Measurements from ENCODE around the gene APOBEC3G. TPM values are rescaled to one million over a fixed set of nuclear protein-coding genes. Genes with fewer than 3 reads are reported as not detected.
"Not testable (repeated sequence)": the region's sequence is repeated elsewhere in the genome, so short reads cannot be mapped to it uniquely, and the experiment has no call there.

APOBEC3G gene
- total RNA-seq (2021): 9.5 and 14.0 TPM in 2 replicates
- Bru-seq, nascent RNA: percentile 41 among the genes with signal in this experiment
- BruChase-seq, experiment 1, labeled RNA remaining after a 2-hour chase: percentile 44 among the genes with signal in this experiment
- percentile 54 among the genes with signal in this experiment for BruChase-seq, experiment 2, labeled RNA remaining after a 6-hour chase
- long read RNA-seq, transcript APOBEC3G-201 (8 exons, 1,834 nt): major isoform, 28 of 59 reads
- long read RNA-seq, partial matches to known transcripts: 28 of 59 reads
- long read RNA-seq, other reads (novel, unspliced or antisense): 3 of 59 reads

GRCh38 chr22:39077026-39077840 lies at the start of gene APOBEC3G:
Gene APOBEC3G, plus strand, starts transcription at chr22:39077275. Its CDS starts 87 bp downstream, at chr22:39077362.
- CTCF ChIA-PET: interaction anchor here (0.6 kb wide), 1 partner anchor 14 kb away, joined by 3 read pairs; no protein-coding TSS in a partner anchor
- H3K4me3 ChIP-seq; POLR2A ChIA-PET (ENCODE audit: unreplicated experiment): not testable (repeated sequence)

GRCh38 chr22:39027717-39028116 lies 49.4 kb upstream of the APOBEC3G start:
- no TSS peak for BruUV-seq (replicated peaks)
- POLR2A ChIA-PET (ENCODE audit: unreplicated experiment): no interaction called here
- no peaks in the 10 kb centered on the region for H3K27me3 ChIP-seq (ENCODE audit: insufficient read depth, low read depth)
- no peaks in the 10 kb centered on the region for H3K36me3 ChIP-seq (ENCODE audit: low read depth)
- H3K4me2 ChIP-seq: no peak overlapping the region
- peaks cover 7% of the 10 kb centered on the region; the same call in 1 of the 2 replicates for H3K4me1 ChIP-seq (replicated peaks; ENCODE audit: insufficient read depth)
- DNase-seq: no peak
- H3K9me3 ChIP-seq (ENCODE audit: insufficient read depth, low read depth): no peaks in the 10 kb centered on the region
- no peak overlapping the region for H3K4me3 ChIP-seq
- TF ChIP-seq CTCF (conservative IDR thresholded peaks at IDR 0.05) (no peak), EZH2 (IDR thresholded peaks at IDR 0.05; ENCODE audit: low read depth) (no peak)
- CTCF ChIA-PET: no interaction called here
- H4K20me1 ChIP-seq (ENCODE audit: insufficient read depth): no peaks in the 10 kb centered on the region
- intact Hi-C loops (cut with micrococcal nuclease; ENCODE audit: unreplicated experiment): no loop called here
- no peak overlapping the region for H3K27ac ChIP-seq
- no peaks in the 10 kb centered on the region; the same call in 1 of the 2 replicates for H3F3A ChIP-seq (ENCODE audit: insufficient read depth, low read depth)
- H2AFZ ChIP-seq: no peak overlapping the region
- H3K9me2 ChIP-seq (ENCODE audit: insufficient read depth): no peaks in the 10 kb centered on the region
- no peaks in the 10 kb centered on the region for H3K79me2 ChIP-seq (ENCODE audit: low read depth)

More at GRCh38 chr22:39077026-39077840, at the start of gene APOBEC3G:
- H4K20me1 ChIP-seq (ENCODE audit: insufficient read depth); H3K27me3 ChIP-seq (ENCODE audit: insufficient read depth, low read depth); intact Hi-C loops (cut with micrococcal nuclease; ENCODE audit: unreplicated experiment); H3K27ac ChIP-seq; H3K9me3 ChIP-seq (ENCODE audit: insufficient read depth, low read depth); H3K79me2 ChIP-seq (ENCODE audit: low read depth); H3K36me3 ChIP-seq (ENCODE audit: low read depth); H3K4me1 ChIP-seq (replicated peaks; ENCODE audit: insufficient read depth); H3F3A ChIP-seq (ENCODE audit: insufficient read depth, low read depth); H3K4me2 ChIP-seq; H3K9me2 ChIP-seq (ENCODE audit: insufficient read depth); DNase-seq; H2AFZ ChIP-seq: not testable (repeated sequence)
- TSS peak; percentile 41 for BruUV-seq (replicated peaks)

- H3K4me1 ChIP-seq (replicated peaks; ENCODE audit: insufficient read depth): peaks cover 7% of the 10 kb centered on the region; the same call in 1 of the 2 replicates
- no peaks in the 10 kb centered on the region for H3K79me2 ChIP-seq (ENCODE audit: low read depth)
- no peaks in the 10 kb centered on the region for H3K9me2 ChIP-seq (ENCODE audit: insufficient read depth)
- H3K36me3 ChIP-seq (ENCODE audit: low read depth): no peaks in the 10 kb centered on the region
- POLR2A ChIA-PET (ENCODE audit: unreplicated experiment): no interaction called here
- H3K27ac ChIP-seq: no peak overlapping the region
- TF ChIP-seq CTCF (conservative IDR thresholded peaks at IDR 0.05): no peak
- TF ChIP-seq EZH2 (IDR thresholded peaks at IDR 0.05; ENCODE audit: low read depth): no peak
- H3F3A ChIP-seq (ENCODE audit: insufficient read depth, low read depth): no peaks in the 10 kb centered on the region; the same call in 1 of the 2 replicates
- no peaks in the 10 kb centered on the region for H4K20me1 ChIP-seq (ENCODE audit: insufficient read depth)
- H3K9me3 ChIP-seq (ENCODE audit: insufficient read depth, low read depth): no peaks in the 10 kb centered on the region
- no peak overlapping the region for H3K4me3 ChIP-seq
- CTCF ChIA-PET: no interaction called here
- no TSS peak for BruUV-seq (replicated peaks)
- H3K27me3 ChIP-seq (ENCODE audit: insufficient read depth, low read depth): no peaks in the 10 kb centered on the region
- H2AFZ ChIP-seq: no peak overlapping the region
- H3K4me2 ChIP-seq: no peak overlapping the region
- no peak for DNase-seq
- intact Hi-C loops (cut with micrococcal nuclease; ENCODE audit: unreplicated experiment): no loop called here
These were observed 48.8 kb upstream of the APOBEC3G start for GRCh38 chr22:39028281-39028680.
